GM13976 (cell line): Measurements from ENCODE around the gene PDE9A.

Source experiments
- DNase-seq: peaks from one replicate; pipeline ENCODE4 v3.0.0; 2012; ENCODE audit warnings: low spot score
- in situ Hi-C: fragments of 300-500 bp; cut with MboI; formaldehyde crosslinking; loops from one replicate; pipeline ENCODE4 v1.12.0; 2022; ENCODE audit warnings: low sequenced_read_pairs, mixed read lengths, inconsistent platforms; ENCODE audit not compliant: unreplicated experiment
- TF ChIP-seq, protein P1 (sequence below): IDR thresholded peaks from 2 replicates; pipeline ENCODE4 v1.5.1; 2012; ENCODE audit warnings: borderline replicate concordance, mild to moderate bottlenecking; ENCODE audit not compliant: insufficient read depth; ENCODE audit errors: extremely low read depth, missing control alignments, control extremely low read depth

Gene PDE9A

DNA sequence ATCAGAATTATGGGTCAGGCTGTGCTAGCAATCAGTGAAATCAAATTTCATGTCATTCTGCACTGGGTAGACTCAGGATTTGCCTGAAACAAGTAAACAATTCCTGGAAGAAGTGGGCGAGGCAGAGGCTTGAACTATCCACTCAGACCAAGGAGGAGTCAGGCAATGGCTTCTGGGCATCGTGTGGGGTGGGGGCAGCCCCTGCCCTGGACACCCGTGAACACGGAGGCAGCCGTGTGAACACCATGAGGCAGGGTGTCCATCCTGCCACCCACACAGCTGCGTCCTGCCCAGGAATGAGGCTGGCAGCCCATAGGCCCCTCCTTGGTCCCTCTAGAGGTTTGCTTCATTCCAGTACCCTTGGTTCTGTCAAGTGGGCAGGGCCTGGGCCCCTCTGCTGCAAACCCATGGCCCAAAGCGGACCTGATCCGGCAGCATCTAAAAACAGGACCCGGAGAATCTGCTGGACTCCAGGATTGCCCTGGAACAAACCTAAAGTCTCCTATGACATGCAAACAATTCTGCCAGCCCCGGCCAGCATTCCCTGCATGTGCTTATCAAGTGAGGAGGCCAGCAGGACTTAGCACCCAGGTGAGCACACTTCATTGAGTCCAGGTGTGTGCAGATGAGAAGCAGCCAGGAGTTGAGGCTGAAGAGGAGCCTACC, 69.5 kb downstream of the PDE9A start:
- peak; percentile 10 for DNase-seq
- TF ChIP-seq, protein P1, sequence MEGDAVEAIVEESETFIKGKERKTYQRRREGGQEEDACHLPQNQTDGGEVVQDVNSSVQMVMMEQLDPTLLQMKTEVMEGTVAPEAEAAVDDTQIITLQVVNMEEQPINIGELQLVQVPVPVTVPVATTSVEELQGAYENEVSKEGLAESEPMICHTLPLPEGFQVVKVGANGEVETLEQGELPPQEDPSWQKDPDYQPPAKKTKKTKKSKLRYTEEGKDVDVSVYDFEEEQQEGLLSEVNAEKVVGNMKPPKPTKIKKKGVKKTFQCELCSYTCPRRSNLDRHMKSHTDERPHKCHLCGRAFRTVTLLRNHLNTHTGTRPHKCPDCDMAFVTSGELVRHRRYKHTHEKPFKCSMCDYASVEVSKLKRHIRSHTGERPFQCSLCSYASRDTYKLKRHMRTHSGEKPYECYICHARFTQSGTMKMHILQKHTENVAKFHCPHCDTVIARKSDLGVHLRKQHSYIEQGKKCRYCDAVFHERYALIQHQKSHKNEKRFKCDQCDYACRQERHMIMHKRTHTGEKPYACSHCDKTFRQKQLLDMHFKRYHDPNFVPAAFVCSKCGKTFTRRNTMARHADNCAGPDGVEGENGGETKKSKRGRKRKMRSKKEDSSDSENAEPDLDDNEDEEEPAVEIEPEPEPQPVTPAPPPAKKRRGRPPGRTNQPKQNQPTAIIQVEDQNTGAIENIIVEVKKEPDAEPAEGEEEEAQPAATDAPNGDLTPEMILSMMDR = no peak
- in situ Hi-C loops = no loop called here

DNA sequence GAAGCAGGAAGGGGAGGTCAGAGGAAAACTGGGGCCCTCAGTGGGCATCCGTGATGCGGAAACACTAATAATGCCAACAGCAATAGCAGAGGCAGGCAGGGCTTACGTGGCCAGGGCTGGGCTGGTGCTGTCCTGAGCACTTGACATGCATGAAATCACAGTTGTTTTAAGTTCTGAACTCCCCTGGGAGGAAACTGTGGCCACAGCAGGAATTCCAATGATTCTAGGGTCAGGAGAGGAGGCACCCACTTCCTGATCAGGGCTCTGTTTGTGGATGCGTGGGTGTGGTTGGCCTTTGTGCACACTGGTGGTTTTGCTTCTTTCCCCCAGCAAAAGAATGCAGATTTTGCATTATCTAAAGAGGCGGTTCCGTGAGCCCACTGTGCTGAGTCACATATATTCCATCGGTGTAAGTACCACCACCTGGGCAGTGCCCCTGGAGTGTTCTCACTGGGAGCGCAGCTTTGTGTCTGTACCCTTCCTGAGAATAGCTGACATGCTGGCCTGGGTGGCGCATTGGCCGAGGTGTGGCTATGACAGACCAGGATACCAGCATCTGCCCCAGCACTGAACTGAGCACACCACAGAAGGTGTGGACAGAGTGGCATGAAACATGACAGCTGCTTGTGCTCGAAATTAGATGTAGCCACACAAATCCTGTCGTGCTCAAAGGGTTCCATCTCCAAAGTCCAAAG, 71.0 kb downstream of the PDE9A start:
- DNase-seq = peak; percentile 10
- TF ChIP-seq, protein P1 = no peak
- in situ Hi-C loops = no loop called here

DNA sequence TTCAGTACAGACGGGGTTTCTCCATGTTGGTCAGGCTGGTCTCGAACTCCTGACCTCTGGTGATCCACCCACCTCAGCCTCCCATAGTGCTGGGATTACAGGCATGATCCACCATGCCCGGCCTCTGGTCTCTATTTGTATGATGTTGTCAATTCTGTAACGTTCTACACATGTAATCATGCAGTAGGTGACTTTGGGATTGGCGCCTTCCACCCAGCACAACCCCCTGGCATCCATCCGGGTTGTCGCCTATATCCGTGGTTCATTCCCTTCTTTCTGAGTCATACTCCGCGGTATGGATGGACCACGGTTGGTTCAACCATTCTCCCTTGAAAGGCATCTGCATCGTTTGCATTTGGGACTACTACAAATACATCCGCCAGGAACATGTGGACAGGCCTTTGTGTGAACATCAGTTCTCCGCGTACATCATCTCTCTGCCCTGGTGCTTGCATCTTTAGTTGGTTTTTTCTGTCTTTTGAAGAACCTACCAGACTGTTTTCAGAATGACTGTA, 72.1 kb downstream of the PDE9A start:
- in situ Hi-C loops = no loop called here
- TF ChIP-seq, protein P1 = no peak
- no peak for DNase-seq

DNA sequence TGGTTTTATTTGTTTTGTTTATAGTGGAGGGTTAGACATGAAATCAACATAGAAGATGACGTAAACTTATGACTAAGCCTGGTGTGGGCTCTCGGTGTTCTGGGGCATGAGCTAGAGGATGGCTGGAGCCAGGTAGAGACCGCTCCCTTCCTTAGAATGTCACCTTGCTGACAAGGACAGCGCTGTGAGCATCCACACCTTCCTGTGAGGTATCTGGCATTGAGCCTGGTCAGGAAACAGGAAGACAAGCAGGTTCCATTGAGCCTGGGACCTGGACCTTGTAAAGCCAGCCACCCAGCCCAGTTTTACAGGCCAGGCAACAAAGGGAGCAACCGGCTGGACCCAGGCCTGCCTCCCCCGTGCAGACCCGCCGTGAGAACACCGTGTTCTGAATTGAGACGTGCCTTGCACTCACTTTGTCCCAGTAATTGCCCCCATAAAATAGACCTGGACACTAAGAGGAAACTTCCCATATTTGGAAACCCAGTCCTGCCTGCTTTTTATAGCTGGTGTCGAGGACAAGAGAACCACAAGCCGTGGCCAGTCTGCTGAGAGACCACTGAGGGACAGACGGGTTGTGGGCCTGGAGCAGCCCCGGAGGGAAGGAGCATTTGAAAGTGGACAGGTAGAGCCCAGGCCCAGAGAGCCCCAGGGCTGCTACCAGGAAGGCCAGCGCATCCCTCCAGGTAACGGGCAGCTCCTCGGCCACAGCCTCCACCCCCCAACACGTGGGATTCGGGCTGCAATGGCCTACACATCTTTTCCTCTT, 78.0 kb downstream of the PDE9A start:
- TF ChIP-seq, protein P1 = no peak
- in situ Hi-C loops = no loop called here
- DNase-seq = peak; percentile 8

DNA sequence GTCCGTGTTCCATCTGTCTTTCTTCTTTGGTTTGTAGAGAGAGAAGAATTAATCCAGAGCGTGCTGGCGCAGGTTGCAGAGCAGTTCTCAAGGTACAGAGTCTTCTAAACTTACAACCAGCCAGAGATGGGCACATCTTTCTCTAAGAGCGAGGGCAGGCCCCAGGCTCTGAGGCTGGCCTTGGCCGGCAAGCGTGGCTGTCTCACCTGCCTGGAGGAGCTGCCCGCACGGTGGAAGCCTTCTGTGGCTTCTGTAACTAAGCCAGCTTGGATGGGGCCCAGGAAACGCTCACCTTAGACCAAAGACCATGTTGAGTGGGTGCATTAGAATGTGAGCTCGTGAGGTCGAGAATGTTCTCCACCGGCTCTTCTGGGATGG, 78.6 kb downstream of the PDE9A start:
- in situ Hi-C loops = no loop called here
- peak; percentile 12 for DNase-seq
- TF ChIP-seq, protein P1 = no peak

DNA sequence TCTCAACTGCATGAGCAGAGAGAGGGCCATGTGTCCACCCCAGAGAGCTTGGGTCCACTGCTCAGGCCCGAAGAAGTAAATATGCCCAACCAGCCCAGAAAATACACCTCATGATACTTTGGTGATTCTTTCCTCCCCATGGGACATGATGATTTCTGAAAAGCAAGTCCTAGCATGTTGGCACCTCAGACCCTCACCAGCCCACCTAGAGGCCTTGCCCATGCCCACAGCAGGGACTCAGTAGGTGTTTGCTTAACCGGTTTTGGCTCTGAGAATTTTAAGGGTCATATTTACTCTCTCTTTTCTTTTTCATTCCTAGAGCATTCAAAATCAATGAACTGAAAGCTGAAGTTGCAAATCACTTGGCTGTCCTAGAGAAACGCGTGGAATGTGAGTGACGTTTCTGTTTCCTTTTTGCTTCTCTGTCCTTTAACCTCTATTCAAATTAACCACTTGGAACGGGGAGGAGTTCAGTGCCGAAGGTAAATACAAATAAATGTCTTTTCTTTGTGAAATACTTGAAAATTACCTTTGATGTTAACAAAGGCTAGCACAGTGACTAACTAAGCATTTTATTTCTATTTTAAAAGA, 79.7 kb downstream of the PDE9A start:
- TF ChIP-seq, protein P1 = no peak
- in situ Hi-C loops = no loop called here
- peak; percentile 11 for DNase-seq
